ENCODE measurements around the gene ASAP2.

ASAP2 gene

GRCh38 chr2:9445089-9445488 is 238.5 kb downstream of the ASAP2 start:
- peak in 1 of 2 donors; percentile 20 for DNase-seq

GRCh38 chr2:9451231-9451630 is 244.6 kb downstream of the ASAP2 start:
- no peak for DNase-seq
